GM23338 (cell line): Measurements from ENCODE around the gene ZHX3. TPM values are rescaled to one million over a fixed set of nuclear protein-coding genes. Genes with fewer than 3 reads are reported as not detected.

ENCODE experiments used
- ATAC-seq: fragments of 200-7000 bp; cut with Tn5 transposase; 3 replicates; pipeline ENCODE4 v1.9.1; 2020
- DNase-seq: peaks from one replicate; pipeline ENCODE4 v3.0.0-alpha.2; 2015; ENCODE audit warnings: low spot score
- H2AFZ ChIP-seq: fragments of 200-600 bp; sonication (generic); 2 replicates; pipeline ENCODE4 v1.8.0; 2016; ENCODE audit warnings: antibody characterized with exemption, mild to moderate bottlenecking, moderate library complexity
- H3F3A ChIP-seq: fragments of 200-600 bp; sonication (generic); replicated peaks from 2 replicates; pipeline ENCODE4 v1.8.0; 2017; ENCODE audit warnings: antibody characterized with exemption, mixed run types, low read depth
- H3K27ac ChIP-seq: fragments of 200-600 bp; sonication (generic); 2 replicates; pipeline ENCODE4 v1.6.1; 2016; ENCODE audit warnings: low read depth
- H3K27me3 ChIP-seq: fragments of 200-600 bp; sonication (generic); 2 replicates; pipeline ENCODE4 v1.8.0; 2016; ENCODE audit warnings: mild to moderate bottlenecking, mixed run types, moderate library complexity; ENCODE audit not compliant: insufficient read depth
- H3K36me3 ChIP-seq: fragments of 200-600 bp; sonication (generic); 2 replicates; pipeline ENCODE4 v1.8.0; 2016; ENCODE audit warnings: mild to moderate bottlenecking; ENCODE audit not compliant: insufficient read depth
- H3K4me1 ChIP-seq: fragments of 200-600 bp; sonication (generic); 2 replicates; pipeline ENCODE4 v1.8.0; 2016; ENCODE audit warnings: mild to moderate bottlenecking, moderate library complexity; ENCODE audit not compliant: insufficient read depth
- H3K4me2 ChIP-seq: fragments of 200-600 bp; sonication (generic); 2 replicates; pipeline ENCODE4 v1.7.1; 2017; ENCODE audit warnings: mixed run types
- H3K4me3 ChIP-seq: fragments of 200-600 bp; sonication (generic); 2 replicates; pipeline ENCODE4 v1.6.1; 2016; ENCODE audit warnings: mixed run types
- H3K79me2 ChIP-seq: fragments of 200-600 bp; sonication (generic); replicated peaks from 2 replicates; pipeline ENCODE4 v1.8.0; 2017; ENCODE audit warnings: mild to moderate bottlenecking; ENCODE audit not compliant: insufficient read depth
- H3K9me2 ChIP-seq: fragments of 200-600 bp; sonication (generic); 2 replicates; pipeline ENCODE4 v1.8.0; 2017; ENCODE audit not compliant: insufficient read depth
- H4K20me1 ChIP-seq: fragments of 200-600 bp; sonication (generic); replicated peaks from 2 replicates; pipeline ENCODE4 v1.8.0; 2017; ENCODE audit warnings: mild to moderate bottlenecking; ENCODE audit not compliant: insufficient read depth
- H3K27ac Mint-ChIP-seq: 2 replicates; pipeline ENCODE4 v1.8.0; 2020; ENCODE audit warnings: inconsistent platforms, mild to moderate bottlenecking, moderate library complexity, mixed read lengths
- H3K27me3 Mint-ChIP-seq: 3 replicates; pipeline ENCODE4 v1.8.0; 2022; ENCODE audit warnings: low read depth, mild to moderate bottlenecking, moderate library complexity, mixed read lengths, inconsistent platforms; ENCODE audit not compliant: insufficient read depth, poor library complexity
- H3K36me3 Mint-ChIP-seq: 3 replicates; pipeline ENCODE4 v1.8.0; 2021; ENCODE audit warnings: low read depth, mild to moderate bottlenecking, inconsistent platforms, moderate library complexity, mixed read lengths
- H3K4me1 Mint-ChIP-seq: 3 replicates; pipeline ENCODE4 v1.8.0; 2020; ENCODE audit warnings: mild to moderate bottlenecking, inconsistent platforms, mixed read lengths
- H3K4me3 Mint-ChIP-seq: 3 replicates; pipeline ENCODE4 v1.8.0; 2021; ENCODE audit warnings: moderate library complexity, mild to moderate bottlenecking, inconsistent platforms, mixed read lengths
- H3K9me3 Mint-ChIP-seq: 3 replicates; pipeline ENCODE4 v1.8.0; 2020; ENCODE audit warnings: moderate library complexity, mild to moderate bottlenecking, inconsistent platforms, mixed read lengths
- CREB1 ChIP-seq: fragments of 250-450 bp; sonication (Bioruptor Pico); IDR thresholded peaks from 2 replicates; pipeline ENCODE4 v1.5.0; 2020; ENCODE audit warnings: low read depth, mild to moderate bottlenecking, moderate library complexity
- EZH2 ChIP-seq: fragments of 200-600 bp; sonication (generic); IDR thresholded peaks from one replicate; pipeline ENCODE4 v1.8.0; 2017; ENCODE audit warnings: antibody characterized with exemption, mild to moderate bottlenecking, low read depth; ENCODE audit not compliant: unreplicated experiment
- JUNB ChIP-seq: IDR thresholded peaks from one replicate; pipeline ENCODE4 v1.6.1; 2016; ENCODE audit warnings: antibody characterized with exemption; ENCODE audit not compliant: unreplicated experiment
- POLR2AphosphoS5 ChIP-seq: IDR thresholded peaks from 2 replicates; pipeline ENCODE4 v1.6.1; 2016; ENCODE audit warnings: antibody characterized with exemption, low read depth
- STAT1 ChIP-seq: IDR thresholded peaks from one replicate; pipeline ENCODE4 v1.6.1; 2016; ENCODE audit warnings: antibody characterized with exemption; ENCODE audit not compliant: unreplicated experiment
- ZNF114 ChIP-seq: fragments of 250-450 bp; sonication (Bioruptor Pico); IDR thresholded peaks from 2 replicates; pipeline ENCODE4 v1.5.0; 2020; ENCODE audit warnings: mild to moderate bottlenecking, moderate library complexity
- ZNF331 ChIP-seq: fragments of 250-450 bp; sonication (Bioruptor Pico); IDR thresholded peaks from 2 replicates; pipeline ENCODE4 v1.5.0; 2020; ENCODE audit warnings: low read depth, mild to moderate bottlenecking, moderate library complexity
- polyA plus RNA-seq: library from polyadenylated mRNA; unstranded; fragments of >200 nt; fragmentation: Nextera tagmentation; extraction: Ambion mirVana; gene quantifications from 2 replicates; pipeline ENCODE4 v1.2.1, GENCODE V29; 2016
- total RNA-seq: library from RNA; depleted of rRNA; stranded (reverse); fragments of >200 nt; shearing (Covaris generic); gene quantifications from 2 replicates; pipeline ENCODE4 v1.2.3, GENCODE V29; 2014
- TF ChIP-seq, protein P1 (sequence below): IDR thresholded peaks from 2 replicates; pipeline ENCODE4 v1.6.1; 2016; ENCODE audit warnings: antibody characterized with exemption
- TF ChIP-seq, protein P2 (sequence below): fragments of 250-450 bp; sonication (Bioruptor Pico); IDR thresholded peaks from 2 replicates; pipeline ENCODE4 v1.5.0; 2020; ENCODE audit warnings: mild to moderate bottlenecking, moderate library complexity

ZHX3 gene
- total and polyA plus RNA-seq, 2 experiments from 2014 or later, result 1.7 to 2.8 TPM

DNA sequence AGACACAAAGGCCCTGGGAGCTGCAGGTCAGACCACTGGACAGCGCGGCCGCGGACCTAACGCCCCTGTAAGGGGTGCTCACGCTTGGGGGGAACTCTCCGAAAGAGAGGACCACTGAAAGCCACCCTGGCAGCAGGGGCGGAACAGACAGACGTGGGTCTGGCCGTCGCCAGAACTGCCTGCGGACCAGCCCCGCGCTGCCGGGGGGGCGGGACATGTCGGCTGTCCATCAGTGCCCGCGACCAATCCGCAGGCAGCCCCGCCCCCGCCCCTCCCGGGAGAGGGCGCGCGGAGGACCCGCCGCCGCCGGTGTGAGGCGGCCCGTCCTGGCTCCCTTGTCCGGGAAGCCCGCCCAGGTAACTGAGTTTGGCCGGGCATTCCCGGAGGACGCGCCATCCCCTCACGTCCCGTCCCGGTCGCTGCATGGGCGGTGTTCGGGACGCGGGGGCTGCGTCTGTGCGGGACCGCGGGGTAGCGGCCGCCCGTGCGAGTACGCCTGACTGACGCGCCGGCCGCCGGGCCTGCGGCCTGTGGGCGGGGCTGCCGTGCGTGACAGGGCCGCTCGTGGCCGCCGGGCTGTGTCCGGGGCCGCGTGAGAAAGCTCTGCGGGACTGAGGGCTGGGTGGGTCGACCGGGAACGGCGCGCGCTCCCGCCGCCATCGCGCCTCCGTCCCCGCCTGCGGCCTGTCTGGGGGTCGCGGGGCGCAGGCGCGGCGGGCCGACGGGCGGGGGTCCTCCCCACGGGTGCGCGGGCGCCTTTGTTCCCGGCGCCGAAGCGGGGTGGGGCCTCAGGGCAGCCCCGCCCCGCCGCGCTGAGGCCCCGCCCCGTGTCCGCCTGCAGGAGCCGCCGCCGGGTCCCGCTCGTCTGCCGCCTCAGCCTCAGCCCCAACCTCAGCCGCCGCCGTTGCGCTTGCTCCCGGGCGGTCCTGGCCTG, 180.6 kb downstream of the ZHX3 start, which contains the start of gene PLCG1:
PLCG1 (plus strand) TSS at position 864 of the 934 bp plus-strand sequence. CDS start 99 bp downstream, outside the sequence.
- H3K27me3 Mint-ChIP-seq, result peaks cover 24% of the 10 kb centered on the region
- Histone ChIP-seq H3K4me3 (peak within 1 kb of the TSS; percentile 81), H3K4me2 (peak within 1 kb of the TSS; percentile 100), H3K4me1 (peaks cover 47% of the 10 kb centered on the region), H3F3A (no peaks in the 10 kb centered on the region), H3K27ac (peak within 1 kb of the TSS; percentile 91), H3K36me3 (no peaks in the 10 kb centered on the region), H4K20me1 (peaks cover 18% of the 10 kb centered on the region), H3K27me3 (peaks cover 5% of the 10 kb centered on the region), H3K79me2 (peaks cover 41% of the 10 kb centered on the region), H2AFZ (peak within 1 kb of the TSS; percentile 91), H3K9me2 (no peaks in the 10 kb centered on the region)
- no peaks in the 10 kb centered on the region for H3K9me3 Mint-ChIP-seq
- H3K27ac Mint-ChIP-seq, result peak within 1 kb of the TSS; percentile 94
- peak within 1 kb of the TSS; percentile 90 for H3K4me3 Mint-ChIP-seq
- H3K36me3 Mint-ChIP-seq, result peaks cover 22% of the 10 kb centered on the region
- H3K4me1 Mint-ChIP-seq, result peaks cover 45% of the 10 kb centered on the region
- TF ChIP-seq POLR2AphosphoS5, result peak; percentile 89
- no peak for TF ChIP-seq JUNB
- TF ChIP-seq ZNF114, result no peak
- TF ChIP-seq, protein P1, sequence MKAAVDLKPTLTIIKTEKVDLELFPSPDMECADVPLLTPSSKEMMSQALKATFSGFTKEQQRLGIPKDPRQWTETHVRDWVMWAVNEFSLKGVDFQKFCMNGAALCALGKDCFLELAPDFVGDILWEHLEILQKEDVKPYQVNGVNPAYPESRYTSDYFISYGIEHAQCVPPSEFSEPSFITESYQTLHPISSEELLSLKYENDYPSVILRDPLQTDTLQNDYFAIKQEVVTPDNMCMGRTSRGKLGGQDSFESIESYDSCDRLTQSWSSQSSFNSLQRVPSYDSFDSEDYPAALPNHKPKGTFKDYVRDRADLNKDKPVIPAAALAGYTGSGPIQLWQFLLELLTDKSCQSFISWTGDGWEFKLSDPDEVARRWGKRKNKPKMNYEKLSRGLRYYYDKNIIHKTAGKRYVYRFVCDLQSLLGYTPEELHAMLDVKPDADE, result no peak
- TF ChIP-seq STAT1, result no peak
- ATAC-seq, result peak; percentile 62
- DNase-seq, result peak; percentile 91

DNA sequence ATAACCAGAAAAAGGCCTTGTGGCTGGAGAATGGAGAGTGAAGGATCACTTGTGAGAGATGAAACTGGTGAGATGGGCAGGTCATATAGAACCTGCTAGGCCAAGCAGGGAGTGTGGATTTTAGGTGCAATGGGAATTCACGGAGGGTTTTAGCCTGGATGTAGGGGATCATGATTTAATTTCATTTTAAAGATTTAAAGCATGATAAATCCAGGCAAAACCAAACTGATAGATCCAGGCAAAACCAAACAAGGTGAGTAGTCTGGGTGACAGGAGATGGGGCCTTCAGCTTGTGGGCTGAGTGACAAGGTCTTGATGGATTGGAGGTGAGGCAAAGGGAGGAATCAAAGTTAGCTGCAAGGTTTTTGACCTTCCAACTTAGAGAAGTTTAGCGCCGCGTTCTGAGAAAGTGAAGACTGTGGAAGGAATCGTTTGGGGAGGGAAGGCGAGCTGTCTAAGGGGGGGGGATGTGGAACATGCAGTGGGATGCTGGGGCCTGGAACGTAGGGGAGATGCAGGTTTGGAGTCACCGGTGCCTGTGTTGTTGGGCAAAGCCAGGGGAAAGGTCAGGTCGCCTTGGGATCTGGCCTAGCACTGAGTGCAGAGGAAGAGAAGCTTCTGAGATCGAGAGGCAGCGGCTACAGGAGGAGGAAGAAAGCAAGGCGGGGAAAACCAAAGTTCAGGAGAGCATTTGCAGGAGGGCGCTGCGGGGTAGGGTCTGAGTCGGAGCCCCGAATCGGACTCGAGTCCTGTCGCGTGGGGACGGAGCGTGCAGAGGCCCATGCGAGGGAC, 181.4 kb downstream of the ZHX3 start:
- H3K27ac Mint-ChIP-seq, result peak overlapping the region; percentile 18; the same call in 1 of the 2 replicates
- no peaks in the 10 kb centered on the region for H3F3A ChIP-seq
- peaks cover 12% of the 10 kb centered on the region for H4K20me1 ChIP-seq
- H3K4me1 Mint-ChIP-seq, result peaks cover 38% of the 10 kb centered on the region
- H3K36me3 ChIP-seq, result no peaks in the 10 kb centered on the region
- peaks cover 5% of the 10 kb centered on the region for H3K27me3 ChIP-seq
- H3K4me3 ChIP-seq, result peak overlapping the region; percentile 81
- H3K79me2 ChIP-seq, result peaks cover 32% of the 10 kb centered on the region
- TF ChIP-seq JUNB (no peak), STAT1 (no peak), ZNF331 (CRISPR knock-in tag) (no peak), EZH2 (no peak), POLR2AphosphoS5 (no peak), CREB1 (no peak)
- TF ChIP-seq, protein P1, result no peak
- TF ChIP-seq, protein P2, sequence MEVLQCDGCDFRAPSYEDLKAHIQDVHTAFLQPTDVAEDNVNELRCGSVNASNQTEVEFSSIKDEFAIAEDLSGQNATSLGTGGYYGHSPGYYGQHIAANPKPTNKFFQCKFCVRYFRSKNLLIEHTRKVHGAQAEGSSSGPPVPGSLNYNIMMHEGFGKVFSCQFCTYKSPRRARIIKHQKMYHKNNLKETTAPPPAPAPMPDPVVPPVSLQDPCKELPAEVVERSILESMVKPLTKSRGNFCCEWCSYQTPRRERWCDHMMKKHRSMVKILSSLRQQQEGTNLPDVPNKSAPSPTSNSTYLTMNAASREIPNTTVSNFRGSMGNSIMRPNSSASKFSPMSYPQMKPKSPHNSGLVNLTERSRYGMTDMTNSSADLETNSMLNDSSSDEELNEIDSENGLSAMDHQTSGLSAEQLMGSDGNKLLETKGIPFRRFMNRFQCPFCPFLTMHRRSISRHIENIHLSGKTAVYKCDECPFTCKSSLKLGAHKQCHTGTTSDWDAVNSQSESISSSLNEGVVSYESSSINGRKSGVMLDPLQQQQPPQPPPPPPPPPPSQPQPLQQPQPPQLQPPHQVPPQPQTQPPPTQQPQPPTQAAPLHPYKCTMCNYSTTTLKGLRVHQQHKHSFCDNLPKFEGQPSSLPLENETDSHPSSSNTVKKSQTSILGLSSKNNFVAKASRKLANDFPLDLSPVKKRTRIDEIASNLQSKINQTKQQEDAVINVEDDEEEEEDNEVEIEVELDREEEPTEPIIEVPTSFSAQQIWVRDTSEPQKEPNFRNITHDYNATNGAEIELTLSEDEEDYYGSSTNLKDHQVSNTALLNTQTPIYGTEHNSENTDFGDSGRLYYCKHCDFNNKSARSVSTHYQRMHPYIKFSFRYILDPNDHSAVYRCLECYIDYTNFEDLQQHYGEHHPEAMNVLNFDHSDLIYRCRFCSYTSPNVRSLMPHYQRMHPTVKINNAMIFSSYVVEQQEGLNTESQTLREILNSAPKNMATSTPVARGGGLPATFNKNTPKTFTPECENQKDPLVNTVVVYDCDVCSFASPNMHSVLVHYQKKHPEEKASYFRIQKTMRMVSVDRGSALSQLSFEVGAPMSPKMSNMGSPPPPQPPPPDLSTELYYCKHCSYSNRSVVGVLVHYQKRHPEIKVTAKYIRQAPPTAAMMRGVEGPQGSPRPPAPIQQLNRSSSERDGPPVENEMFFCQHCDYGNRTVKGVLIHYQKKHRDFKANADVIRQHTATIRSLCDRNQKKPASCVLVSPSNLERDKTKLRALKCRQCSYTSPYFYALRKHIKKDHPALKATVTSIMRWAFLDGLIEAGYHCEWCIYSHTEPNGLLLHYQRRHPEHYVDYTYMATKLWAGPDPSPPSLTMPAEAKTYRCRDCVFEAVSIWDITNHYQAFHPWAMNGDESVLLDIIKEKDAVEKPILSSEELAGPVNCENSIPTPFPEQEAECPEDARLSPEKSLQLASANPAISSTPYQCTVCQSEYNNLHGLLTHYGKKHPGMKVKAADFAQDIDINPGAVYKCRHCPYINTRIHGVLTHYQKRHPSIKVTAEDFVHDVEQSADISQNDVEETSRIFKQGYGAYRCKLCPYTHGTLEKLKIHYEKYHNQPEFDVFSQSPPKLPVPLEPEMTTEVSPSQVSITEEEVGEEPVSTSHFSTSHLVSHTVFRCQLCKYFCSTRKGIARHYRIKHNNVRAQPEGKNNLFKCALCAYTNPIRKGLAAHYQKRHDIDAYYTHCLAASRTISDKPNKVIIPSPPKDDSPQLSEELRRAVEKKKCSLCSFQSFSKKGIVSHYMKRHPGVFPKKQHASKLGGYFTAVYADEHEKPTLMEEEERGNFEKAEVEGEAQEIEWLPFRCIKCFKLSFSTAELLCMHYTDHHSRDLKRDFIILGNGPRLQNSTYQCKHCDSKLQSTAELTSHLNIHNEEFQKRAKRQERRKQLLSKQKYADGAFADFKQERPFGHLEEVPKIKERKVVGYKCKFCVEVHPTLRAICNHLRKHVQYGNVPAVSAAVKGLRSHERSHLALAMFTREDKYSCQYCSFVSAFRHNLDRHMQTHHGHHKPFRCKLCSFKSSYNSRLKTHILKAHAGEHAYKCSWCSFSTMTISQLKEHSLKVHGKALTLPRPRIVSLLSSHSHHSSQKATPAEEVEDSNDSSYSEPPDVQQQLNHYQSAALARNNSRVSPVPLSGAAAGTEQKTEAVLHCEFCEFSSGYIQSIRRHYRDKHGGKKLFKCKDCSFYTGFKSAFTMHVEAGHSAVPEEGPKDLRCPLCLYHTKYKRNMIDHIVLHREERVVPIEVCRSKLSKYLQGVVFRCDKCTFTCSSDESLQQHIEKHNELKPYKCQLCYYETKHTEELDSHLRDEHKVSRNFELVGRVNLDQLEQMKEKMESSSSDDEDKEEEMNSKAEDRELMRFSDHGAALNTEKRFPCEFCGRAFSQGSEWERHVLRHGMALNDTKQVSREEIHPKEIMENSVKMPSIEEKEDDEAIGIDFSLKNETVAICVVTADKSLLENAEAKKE (CRISPR knock-in tag), result no peak
- peaks cover 38% of the 10 kb centered on the region for H3K4me1 ChIP-seq
- peak overlapping the region; percentile 77 for H3K4me3 Mint-ChIP-seq
- H3K9me3 Mint-ChIP-seq, result no peaks in the 10 kb centered on the region
- ATAC-seq, result peak; percentile 1
- no peaks in the 10 kb centered on the region for H3K9me2 ChIP-seq
- H3K27me3 Mint-ChIP-seq, result peaks cover 25% of the 10 kb centered on the region
- peak overlapping the region; percentile 87 for H2AFZ ChIP-seq
- peak; percentile 51 for DNase-seq
- H3K27ac ChIP-seq, result no peak overlapping the region
- peak overlapping the region; percentile 100 for H3K4me2 ChIP-seq
- peaks cover 22% of the 10 kb centered on the region for H3K36me3 Mint-ChIP-seq
